NCI-H1092 treated with DMSO at 0.1 percent for 48 hours (cell line): ENCODE results near the gene CNPY1.

Experiments
- DNase-seq: peaks from one replicate; lab custom pipeline; 2025; lab: John Stamatoyannopoulos, UW

CNPY1 gene

DNA sequence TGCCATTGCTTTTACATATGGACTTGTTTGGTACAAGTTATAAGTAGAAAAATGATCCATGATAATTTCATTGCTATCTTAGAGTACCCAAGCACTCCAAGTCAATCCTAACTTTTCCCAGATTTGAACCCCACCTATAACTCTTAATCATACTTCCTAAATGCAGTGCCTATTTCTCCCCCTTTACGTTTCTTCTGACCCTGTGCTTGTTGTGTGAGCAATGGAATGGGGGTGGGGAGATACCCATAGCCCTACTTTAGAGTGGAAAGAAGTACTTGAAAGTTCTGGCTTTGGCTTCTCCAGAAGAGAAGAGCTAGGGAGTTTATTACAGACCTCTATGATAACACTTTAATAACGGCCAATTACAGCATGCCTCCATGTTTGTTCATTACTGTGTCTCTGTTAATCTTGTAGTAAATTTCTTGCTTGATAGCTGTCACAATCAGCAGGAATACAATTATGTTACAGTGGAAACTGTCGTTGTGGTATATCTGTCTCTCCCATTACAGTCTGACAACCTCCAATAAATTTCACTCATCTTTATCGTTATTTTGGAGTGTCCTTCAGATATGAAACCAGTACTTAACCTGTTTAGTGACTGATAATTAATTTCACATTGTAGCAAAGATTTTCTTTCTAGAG, 34.0 kb downstream of the CNPY1 start:
- DNase-seq: no peak

DNA sequence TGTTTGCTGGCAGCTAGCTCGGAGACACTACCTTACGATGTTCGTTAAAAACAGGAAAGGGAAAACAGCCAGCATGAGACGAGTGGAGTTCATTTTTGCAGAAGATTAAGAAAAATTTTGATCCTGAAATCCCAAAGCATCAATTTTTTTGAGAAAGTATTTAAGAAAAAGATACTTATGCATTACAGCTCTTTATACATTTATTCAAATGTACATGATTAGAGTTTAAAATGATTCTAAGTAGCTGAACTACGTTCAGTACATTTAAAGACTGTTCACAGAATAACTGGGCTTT, 34.7 kb downstream of the CNPY1 start:
- DNase-seq: no peak

DNA sequence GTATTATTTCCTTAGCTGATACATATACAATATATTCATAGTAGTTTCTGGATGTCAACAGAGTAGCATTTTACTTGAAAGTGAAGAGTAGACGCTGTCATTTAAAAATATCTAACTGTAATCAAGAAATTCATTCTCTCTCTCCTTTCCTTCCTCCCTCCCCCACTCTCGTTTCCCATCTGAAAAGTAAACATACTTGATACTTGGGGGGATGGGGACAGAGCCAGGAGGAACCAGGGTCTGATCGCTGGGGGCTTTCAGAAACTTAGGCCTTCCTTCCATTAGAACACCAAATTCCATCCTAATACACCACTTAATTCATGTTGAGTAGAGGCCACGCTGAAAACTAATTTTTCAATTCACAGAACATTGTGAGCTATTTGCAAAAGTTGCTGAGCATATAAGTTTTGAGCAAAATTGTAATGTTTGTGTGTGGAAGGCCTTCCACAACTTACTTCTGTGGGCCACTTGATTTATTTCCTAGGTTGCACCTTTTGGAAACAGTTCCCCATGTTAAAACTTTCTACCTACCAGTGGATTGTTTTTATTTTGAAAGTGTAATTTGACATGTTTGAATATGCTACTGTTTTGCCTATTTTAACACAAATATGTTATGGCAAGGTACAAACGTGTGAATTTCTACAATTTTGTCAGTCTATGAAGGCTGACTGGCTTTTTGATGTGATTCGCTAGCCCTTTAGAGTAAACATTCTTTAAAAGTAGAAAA, 35.2 kb downstream of the CNPY1 start:
- no peak for DNase-seq

DNA sequence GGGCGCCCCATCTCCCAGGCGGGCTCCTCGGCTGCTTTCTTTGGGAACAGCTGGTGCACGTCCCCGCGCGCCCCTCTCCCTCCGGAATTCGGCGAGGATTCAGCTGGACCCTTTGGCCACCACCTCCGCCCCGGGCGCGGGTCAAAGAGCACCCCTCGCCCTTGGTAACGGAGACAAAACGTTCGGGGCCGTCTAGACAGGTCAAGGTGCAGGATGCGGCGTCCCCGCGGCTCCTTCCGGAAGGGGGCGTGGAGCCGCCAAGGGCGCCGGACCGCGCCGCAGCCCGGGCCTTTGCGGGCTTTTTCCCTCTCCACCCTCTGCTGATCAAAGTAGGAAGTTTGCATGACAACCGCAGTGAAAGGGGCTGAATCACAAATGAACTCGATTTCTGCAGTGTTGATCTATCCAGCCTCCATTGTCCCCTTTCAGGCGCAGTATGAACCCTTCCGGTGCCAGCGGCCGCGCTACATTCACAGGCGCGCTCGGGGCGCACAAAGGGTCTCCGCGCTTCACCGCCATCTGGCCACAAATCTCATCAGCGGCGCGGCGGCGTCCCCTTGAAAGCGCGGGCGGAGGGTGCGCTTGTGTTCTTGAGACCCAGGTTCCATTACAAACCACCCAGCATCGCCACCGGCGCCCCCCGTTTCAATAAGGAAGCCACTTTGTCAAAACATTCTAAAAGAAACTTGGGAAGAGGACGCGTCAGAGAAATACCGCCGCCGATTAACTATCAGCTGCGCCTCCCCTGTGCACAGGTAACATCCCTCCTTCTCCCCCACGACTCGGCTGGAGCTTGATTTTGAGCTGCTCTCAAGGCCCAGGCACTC, 36.4 kb downstream of the CNPY1 start:
- peak; percentile 76 for DNase-seq

DNA sequence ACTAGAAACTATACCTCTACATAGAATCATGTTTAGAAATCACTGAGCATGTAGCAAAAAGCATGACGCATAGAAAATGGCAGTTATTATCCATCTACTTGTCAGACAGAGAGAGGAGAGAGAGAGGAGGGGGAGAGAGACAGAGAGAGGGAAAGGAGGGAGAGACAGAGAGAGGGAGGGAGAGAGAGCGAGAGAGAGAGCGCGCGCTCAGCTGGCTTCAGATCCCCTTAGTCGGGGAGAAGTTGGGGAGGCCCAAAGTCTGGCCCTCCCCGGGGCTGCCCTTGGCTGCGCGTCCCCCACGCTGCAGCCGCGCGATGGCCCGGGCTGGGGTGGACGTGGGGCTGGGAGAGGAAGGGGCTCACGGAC, 37.0 kb downstream of the CNPY1 start:
- DNase-seq: peak; percentile 75

DNA sequence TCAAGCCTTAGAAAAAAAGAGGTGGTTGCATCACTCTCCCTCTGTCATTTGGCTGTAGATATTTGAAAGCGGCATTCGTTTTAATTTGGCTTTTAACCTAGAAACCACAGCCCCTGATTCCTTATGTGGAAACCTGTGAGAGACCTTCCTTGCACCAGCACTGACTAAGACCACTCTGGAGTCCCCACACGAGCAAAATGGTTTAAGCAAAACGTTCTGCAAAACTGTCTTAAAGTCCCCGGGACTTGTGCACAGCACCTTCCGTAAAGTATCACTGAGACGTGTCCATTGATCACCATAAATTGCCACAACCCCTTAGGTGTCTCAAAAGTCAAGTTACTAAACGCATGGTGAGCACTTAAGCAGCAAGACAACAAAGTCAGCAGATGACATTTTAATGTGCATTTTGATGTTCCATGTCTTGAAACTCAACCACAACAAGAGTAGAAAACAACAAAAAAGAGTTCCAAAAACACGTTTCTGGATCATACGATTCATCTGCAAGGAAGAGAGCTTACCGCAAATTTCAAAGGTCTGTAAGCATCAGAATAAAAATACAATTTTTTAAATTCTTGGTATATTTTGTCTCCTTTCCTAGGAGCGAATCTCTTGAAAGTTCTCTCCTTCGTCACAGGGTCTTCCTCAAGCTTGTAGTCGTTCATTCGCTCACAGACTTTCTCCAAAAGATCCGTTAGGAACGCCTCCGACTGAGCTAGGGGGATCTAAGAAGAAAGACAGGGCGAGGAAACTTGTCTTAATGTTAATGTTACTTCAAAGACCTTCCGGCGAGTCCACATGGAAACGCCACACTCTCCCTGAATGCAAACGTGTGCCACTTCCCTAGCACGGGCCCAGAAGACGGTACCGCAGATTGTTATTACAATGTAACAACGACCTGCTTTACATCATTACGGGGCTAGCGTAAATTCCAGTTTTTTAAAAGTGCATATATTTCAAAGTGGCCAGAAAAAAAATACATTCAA, 37.7 kb downstream of the CNPY1 start:
- DNase-seq: peak; percentile 61

DNA sequence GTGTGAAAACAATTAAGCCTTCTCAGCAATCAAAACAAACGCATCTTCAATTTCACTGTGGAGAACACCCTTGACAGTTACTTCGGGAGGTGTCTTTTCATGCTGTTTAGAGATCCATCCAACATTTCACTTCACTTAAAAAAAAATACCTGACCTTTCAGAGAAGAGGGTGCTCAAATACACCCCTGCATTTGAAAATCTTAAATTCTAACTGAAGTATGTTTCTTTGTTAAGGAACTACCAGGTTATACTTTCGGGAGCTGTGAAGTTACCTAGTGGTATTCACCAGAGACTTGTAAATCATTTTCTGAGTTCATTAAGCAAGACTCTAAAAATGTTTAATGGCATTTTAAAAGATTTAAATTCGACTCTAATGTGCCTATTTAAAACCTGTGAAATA, 38.8 kb downstream of the CNPY1 start:
- no peak for DNase-seq

DNA sequence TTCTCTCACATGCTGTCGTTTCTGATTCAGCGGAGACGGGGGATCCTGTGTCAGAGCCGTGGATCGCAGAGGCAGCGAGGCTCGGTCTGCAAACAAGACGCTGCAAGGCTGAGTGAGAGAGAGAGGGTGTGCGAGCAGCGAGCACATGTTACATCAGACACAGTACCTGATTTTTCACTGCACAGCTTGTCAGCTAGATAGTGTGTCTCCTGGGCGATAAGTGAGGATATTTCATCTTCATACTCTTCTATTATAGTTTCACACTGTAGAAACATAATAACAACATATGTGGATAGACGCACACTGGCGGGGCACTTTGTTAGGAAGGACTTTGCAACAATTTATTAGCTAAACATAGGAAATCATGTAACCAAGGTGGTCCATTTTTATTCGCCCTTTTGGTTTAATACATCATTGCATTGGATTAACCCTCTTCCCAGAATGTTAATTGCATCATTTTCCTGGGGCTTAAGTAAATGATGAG, 39.5 kb downstream of the CNPY1 start:
- no peak for DNase-seq

DNA sequence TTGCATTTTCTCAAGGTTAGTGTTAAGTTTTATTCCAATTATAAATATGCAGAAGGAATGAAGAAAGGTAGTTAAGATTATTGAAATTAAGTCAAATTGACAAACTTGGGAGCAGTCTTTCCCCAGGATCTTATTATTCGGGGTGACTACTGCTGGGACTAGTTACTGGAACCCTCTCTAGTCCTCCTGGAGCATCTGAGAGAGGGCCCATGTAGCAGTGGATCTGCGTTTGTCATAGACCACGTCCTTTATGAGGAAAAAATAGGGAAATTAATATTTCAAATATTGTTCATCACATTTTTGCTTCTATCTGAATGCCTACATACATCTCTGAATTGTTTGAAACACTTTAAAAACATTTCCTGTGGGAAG, 41.0 kb downstream of the CNPY1 start:
- no peak for DNase-seq

DNA sequence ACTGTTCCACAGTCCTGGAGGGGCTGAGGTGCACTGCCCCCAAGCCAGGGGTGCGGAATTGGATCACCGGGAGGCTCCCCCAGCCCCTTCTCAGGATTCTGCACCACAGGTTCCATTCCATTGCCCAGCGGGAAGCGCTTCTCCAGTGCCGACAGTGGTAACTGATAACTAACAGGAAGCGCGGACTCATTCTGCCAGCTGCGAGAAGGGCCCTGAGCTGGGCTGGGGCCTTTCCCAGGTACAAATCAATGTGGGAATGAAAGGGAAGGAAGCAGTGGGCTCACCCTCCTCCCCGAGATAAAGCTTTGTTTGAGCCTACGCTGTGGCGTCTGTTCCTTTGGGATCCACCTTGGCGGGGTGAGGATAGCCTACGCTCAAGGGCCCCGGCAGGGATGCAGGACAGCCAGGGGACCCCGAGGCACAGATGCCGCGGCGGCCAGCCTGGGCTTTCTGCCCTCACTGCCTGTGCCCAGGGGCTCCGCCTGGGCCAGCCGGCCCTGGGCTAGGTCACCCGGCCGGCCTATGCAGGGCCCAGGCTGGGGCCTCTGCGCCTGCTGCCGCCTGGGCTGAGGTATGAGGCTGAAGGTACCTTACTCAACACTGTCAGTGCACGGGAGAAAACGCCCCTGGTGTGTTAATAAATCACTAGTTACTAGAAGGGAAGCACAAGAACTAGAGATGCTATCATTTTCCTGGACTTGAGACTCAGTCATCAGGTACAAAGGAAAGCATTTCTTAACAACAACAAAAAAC, 49.0 kb downstream of the CNPY1 start:
- DNase-seq: no peak

DNA sequence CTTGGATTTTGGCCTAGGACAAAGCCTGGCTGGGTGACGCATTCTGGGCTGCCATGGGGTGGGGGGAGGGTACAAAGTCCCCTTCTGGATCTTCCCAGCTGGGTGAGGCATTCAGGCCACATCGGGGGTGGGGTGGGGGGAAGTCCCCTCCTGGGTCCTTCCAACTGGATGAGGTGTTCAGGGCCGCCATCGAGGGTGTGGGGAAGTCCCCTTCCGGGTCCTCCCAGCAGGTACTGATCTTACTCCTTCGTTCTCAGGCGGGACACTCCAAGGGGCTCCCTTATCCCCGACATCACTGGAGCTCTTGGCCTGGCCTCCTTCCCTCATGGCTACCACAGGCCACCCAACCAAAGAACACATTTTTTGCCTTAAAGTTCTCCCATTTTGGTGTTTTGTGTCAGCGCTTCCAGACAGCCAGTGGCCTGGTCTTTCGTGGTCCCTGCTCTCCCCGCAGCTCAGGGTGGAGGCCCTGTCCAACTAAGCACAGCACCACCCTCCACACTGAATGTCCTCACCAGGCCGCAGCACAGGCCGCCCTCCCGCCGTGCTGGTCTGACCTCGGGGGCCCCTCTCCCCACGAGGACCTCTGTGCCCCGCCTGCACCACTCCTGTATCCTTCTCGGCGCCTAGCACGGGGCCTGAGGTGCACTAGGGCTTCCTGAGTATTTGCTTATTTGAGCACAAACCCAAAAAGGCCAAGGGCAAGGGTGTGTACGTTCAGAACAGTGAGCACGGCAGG, 49.9 kb downstream of the CNPY1 start:
- DNase-seq: no peak

DNA sequence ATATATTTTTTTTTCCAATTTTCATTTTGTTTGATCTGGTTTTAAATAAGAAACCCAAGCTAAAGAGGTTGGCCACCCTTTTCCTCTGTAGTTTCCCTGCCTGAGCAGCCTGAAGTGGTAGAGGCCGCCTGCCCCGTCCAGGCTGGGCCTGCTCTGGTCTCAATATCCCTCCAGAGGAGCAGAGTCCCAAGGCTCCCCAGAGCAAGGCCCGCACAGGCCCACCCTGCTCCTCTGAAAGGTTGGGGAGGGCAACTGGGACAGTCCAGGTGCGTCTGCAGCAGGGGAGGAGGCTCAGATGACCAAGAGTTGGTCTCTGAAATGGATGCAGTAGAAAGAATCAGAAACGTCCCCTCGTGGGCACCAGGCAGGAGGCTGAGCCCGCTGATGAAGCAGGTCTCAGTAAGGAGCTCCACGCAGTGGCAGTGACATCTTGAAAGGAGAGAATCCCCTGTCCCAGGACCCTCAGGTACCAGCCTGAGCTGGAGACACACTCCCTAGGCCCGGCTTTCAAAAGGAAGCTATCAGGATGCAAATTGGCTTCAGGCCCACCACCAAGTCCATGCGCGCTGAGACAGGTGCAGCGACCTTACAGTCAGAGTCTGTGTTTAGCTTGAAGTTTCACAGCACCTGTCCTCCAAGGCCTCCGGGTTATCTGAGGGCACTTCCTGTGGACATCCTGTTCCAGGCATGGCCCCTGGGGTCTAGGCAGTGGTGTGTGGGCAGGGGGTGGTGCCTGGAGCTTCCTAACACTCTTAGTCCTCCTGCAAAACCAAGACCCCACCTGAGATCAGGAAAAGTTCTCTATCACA, 50.7 kb downstream of the CNPY1 start:
- DNase-seq: no peak

DNA sequence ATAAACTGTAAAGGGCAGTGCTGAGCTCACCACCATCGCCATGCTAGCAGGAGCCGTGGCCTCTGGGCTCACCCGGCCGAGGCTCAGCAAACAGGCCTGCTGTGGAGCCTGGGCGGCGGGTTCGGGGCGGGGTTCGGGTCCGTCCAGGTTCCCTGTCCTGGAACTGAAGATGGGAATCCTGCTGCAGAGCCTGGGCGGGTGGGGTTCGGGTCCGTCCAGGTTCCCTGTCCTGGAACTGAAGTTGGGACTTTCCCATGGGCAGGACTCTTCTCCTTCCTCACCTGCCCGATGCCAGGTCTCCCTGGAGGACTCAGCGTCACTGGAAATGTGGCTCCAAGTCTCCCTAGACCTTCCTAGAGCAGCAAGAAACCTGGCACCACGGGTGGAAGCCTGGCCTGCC, 51.8 kb downstream of the CNPY1 start:
- DNase-seq: no peak

DNA sequence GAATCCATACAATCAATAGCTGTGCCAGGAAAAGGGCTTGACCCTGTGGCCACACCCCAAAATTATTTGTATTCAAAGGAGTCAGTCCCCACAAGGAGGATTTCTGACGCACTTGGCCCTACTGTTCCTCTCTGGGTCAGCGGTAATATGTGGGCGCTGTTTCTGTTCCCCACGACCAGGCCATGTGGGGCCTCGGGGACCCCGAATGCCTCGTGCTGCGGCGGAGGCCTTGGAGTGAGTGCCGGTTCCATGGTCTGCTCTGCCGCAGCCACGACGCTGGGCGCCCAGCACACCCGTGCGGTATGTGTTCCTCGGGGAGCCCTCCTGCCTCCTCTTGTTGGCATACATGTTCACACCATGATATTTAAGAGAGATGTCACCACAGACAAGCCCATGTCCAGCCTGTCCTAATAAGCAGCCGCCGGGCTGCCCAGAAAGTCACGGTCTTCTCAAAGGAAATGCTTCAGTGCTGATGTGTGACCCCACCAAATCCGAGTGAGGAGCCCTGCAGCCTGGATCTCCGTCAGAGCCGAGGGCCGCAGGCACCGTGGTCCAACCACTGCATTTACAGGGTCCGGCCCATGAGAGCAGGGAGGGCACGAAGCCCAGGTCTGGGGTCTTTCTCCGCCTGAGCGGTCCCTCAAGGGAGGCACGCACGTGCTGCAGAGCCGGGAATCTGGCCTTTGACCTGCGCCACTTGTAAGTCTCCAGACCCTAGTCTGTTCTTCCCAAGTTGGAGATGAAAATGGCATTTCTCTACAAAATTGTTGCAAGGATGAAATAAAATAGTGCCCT, 52.4 kb downstream of the CNPY1 start:
- DNase-seq: no peak

DNA sequence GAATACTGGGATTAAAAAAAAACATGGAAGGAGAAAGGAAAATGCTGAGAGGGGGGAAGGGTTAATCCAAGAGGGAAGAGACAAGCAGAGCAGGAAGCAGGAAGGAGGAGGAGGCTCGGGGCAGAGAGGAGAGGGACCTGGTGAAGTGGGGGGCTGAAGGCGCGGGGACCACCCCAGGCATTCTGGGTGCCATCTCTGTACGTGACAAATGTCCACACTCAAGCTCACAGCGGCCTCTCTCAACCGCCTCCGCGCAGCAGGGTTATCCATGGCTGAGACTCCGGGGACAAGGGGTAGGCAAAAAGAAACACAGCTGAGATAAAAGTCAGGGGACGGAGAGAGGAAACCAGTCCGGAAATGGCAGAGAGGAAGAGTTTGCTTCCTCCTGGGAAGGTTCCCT, 54.5 kb downstream of the CNPY1 start:
- no peak for DNase-seq

DNA sequence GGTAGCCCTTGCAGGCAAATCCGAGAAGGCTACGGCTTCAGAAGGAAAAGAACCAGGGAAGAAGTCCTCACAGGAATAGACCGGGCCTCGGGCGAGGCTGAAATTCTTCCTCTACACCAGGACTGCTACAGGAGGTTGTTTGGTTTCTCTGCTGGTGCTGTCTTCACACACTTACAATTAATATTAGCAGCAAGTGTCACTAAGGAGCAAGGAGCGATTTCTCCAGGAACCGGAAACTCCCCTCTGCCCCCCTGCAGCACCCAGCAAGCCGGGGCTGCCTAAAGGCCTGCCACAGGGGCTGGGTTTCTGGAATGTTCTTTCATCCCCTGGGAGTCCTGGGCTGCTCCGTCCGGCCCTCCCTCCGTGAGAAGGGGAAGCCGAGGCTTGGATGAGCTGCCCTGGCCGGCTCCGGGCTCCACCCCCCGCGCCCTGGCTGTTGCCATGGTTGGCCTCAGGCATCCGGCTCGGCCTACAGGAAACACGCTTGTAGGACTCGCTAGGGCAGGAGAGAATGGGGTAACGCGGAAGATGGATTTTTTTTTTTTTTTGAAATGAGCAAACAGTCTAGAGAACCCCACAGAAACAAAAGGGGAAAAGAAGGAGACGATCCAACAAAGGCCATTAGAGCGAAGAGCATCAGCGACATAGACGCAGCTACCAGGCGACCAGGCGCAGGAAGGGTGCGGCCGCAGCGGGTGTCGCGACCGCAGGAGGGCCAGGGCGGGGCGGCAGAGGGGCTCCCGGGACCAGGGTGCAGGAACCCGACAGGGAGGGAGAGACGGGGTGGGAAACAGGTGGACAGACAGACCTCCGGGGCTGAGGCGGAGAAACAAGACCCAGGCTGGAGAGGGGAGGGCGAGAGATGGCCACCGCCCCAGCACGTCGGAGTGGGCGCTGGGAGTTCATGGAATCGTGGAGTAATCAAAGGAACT, 55.4 kb downstream of the CNPY1 start:
- no peak for DNase-seq

DNA sequence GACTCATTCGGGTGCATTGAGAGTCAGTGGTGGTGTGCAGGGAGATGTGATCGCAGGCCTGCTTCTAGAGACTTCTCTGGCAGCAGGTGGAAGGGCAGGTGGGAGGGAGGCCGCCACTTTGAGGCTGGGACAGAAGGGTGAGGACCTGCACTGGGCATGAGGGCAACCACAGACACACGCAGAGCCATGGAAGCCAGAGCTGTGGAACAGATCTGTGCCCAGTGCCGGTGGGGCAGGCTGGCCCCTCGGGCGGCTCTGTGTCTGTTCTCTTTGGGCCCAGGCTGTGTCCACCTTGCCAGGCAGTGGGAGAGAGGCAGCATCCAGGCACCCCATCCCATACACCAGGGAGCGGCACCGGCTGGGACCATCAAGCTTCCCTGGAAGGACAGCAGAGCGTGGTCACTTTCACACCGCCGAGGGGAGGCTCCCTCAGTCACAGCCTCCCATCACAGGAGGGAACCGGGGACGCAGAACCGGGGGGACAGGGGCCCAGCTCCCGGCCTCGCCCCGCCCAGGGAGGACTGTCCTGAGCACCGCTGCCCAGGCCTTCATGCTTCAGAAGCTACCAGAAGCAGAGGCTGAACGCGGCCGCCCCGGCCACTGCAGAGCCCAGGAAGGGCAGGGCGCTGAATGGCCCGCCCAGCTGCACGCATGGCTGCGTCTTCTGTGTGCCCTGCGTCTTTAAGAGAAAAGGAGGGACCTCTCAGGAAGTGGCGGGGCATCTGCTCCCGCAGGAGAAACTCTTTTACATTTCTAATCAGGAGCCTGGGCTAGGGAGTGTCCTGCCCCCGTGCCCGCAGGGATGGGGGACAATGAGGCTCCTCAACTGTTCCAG, 56.3 kb downstream of the CNPY1 start:
- no peak for DNase-seq
